Measurements from ENCODE around the gene CAMTA1. TPM values are rescaled to one million over a fixed set of nuclear protein-coding genes. Genes with fewer than 3 reads are reported as not detected.

CAMTA1 gene
- total RNA-seq, 1 experiment from 2014 or later = 105 TPM

GRCh38 chr1:7450838-7451237, 665.6 kb downstream of the CAMTA1 start:
- DNase-seq (ENCODE audit: low read depth) = no peak

- DNase-seq (ENCODE audit: low read depth) = no peak
Measured at GRCh38 chr1:7453038-7453437, 667.8 kb downstream of the CAMTA1 start.

- peak; percentile 61 for DNase-seq (ENCODE audit: low read depth)
Measured at GRCh38 chr1:7454052-7454815, 669.0 kb downstream of the CAMTA1 start.

- DNase-seq (ENCODE audit: low read depth) = peak; percentile 41
Measured at GRCh38 chr1:7454895-7455784, 669.9 kb downstream of the CAMTA1 start.

GRCh38 chr1:7455796-7456721, 670.8 kb downstream of the CAMTA1 start:
- no peak for DNase-seq (ENCODE audit: low read depth)

- DNase-seq (ENCODE audit: low read depth) = no peak
Measured at GRCh38 chr1:7456722-7457082, 671.4 kb downstream of the CAMTA1 start.

GRCh38 chr1:7457811-7458210, 672.6 kb downstream of the CAMTA1 start:
- DNase-seq (ENCODE audit: low read depth) = no peak

GRCh38 chr1:7458946-7459345, 673.7 kb downstream of the CAMTA1 start:
- DNase-seq (ENCODE audit: low read depth) = no peak

GRCh38 chr1:7459914-7460313, 674.7 kb downstream of the CAMTA1 start:
- no peak for DNase-seq (ENCODE audit: low read depth)

- DNase-seq (ENCODE audit: low read depth) = no peak
Measured at GRCh38 chr1:7460807-7461206, 675.6 kb downstream of the CAMTA1 start.

- DNase-seq (ENCODE audit: low read depth) = peak; percentile 29
Measured at GRCh38 chr1:7462617-7463016, 677.4 kb downstream of the CAMTA1 start.

GRCh38 chr1:7463526-7463925, 678.3 kb downstream of the CAMTA1 start:
- DNase-seq (ENCODE audit: low read depth) = no peak

- DNase-seq (ENCODE audit: low read depth) = no peak
Measured at GRCh38 chr1:7464736-7465135, 679.5 kb downstream of the CAMTA1 start.

- no peak for DNase-seq (ENCODE audit: low read depth)
Measured at GRCh38 chr1:7467476-7468175, 682.4 kb downstream of the CAMTA1 start.

GRCh38 chr1:7468248-7468647, 683.0 kb downstream of the CAMTA1 start:
- no peak for DNase-seq (ENCODE audit: low read depth)

GRCh38 chr1:7469255-7469938, 684.1 kb downstream of the CAMTA1 start:
- DNase-seq (ENCODE audit: low read depth) = peak; percentile 83

- peak; percentile 99 for DNase-seq (ENCODE audit: low read depth)
Measured at GRCh38 chr1:7470904-7471638, 685.8 kb downstream of the CAMTA1 start.

- peak; percentile 93 for DNase-seq (ENCODE audit: low read depth)
Measured at GRCh38 chr1:7471836-7472235, 686.6 kb downstream of the CAMTA1 start.

- DNase-seq (ENCODE audit: low read depth) = no peak
Measured at GRCh38 chr1:7473223-7474142, 688.2 kb downstream of the CAMTA1 start.
